GM18505 (cell line): ENCODE results near the gene LSP1.

Source experiments
- ATAC-seq: cut with Tn5 transposase; IDR thresholded peaks from one replicate; pipeline ENCODE4 v1.9.1; 2021; ENCODE audit not compliant: unreplicated experiment
- POLR2A ChIP-seq: IDR thresholded peaks from 4 replicates; pipeline ENCODE4 v1.6.1; 2011; ENCODE audit warnings: borderline replicate concordance; ENCODE audit not compliant: insufficient read depth, insufficient read length; ENCODE audit errors: extremely low read depth

Gene LSP1

GRCh38 chr11:1838426-1839144, 14.3 kb upstream of the LSP1 start, which contains the start of gene TNNI2:
TNNI2 (plus strand) TSS chr11:1838981; CDS start chr11:1839697, 716 bp downstream.
- ATAC-seq, result no peak
- no peak for TF ChIP-seq POLR2A

- no peak for ATAC-seq
- no peak for TF ChIP-seq POLR2A
Observed at GRCh38 chr11:1839204-1839923, 13.5 kb upstream of the LSP1 start.

GRCh38 chr11:1839924-1840779, 12.7 kb upstream of the LSP1 start:
- ATAC-seq, result no peak
- no peak for TF ChIP-seq POLR2A

- TF ChIP-seq POLR2A, result no peak
- no peak for ATAC-seq
Observed at GRCh38 chr11:1840780-1841480, 12.0 kb upstream of the LSP1 start.

GRCh38 chr11:1841511-1842148, 11.3 kb upstream of the LSP1 start:
- TF ChIP-seq POLR2A, result no peak
- ATAC-seq, result no peak

GRCh38 chr11:1842149-1843097, 10.5 kb upstream of the LSP1 start:
- ATAC-seq, result no peak
- no peak for TF ChIP-seq POLR2A

- no peak for TF ChIP-seq POLR2A
Observed at GRCh38 chr11:1843098-1843473, 9.8 kb upstream of the LSP1 start.

GRCh38 chr11:1843796-1844195, 9.1 kb upstream of the LSP1 start:
- ATAC-seq, result no peak
- TF ChIP-seq POLR2A, result no peak

More at GRCh38 chr11:1843098-1843473, 9.8 kb upstream of the LSP1 start:
- ATAC-seq, result no peak

GRCh38 chr11:1844221-1845094, 8.4 kb upstream of the LSP1 start:
- TF ChIP-seq POLR2A, result no peak
- no peak for ATAC-seq

GRCh38 chr11:1845095-1845429, 7.8 kb upstream of the LSP1 start:
- TF ChIP-seq POLR2A, result no peak

More at GRCh38 chr11:1845095-1845429, 7.8 kb upstream of the LSP1 start:
- no peak for ATAC-seq
